GM12873 (cell line): ENCODE data around the gene CDKN2AIPNL.

ENCODE experiments used
- CTCF ChIP-seq: IDR thresholded peaks from 2 replicates; pipeline ENCODE4 v1.5.1; 2012; ENCODE audit warnings: low read depth, mild to moderate bottlenecking, moderate library complexity, low read length, control low read depth; ENCODE audit not compliant: insufficient read depth; ENCODE audit errors: missing control alignments

Gene CDKN2AIPNL

GRCh38 chr5:134426361-134426760 is 14.7 kb upstream of the CDKN2AIPNL start:
- no peak for TF ChIP-seq CTCF

GRCh38 chr5:134423376-134423775 is 11.7 kb upstream of the CDKN2AIPNL start:
- TF ChIP-seq CTCF, result no peak

- no peak for TF ChIP-seq CTCF
Observed at GRCh38 chr5:134422791-134423365, 11.2 kb upstream of the CDKN2AIPNL start.

GRCh38 chr5:134420343-134420742 is 8.7 kb upstream of the CDKN2AIPNL start:
- TF ChIP-seq CTCF, result no peak

GRCh38 chr5:134418958-134419357 is 7.3 kb upstream of the CDKN2AIPNL start:
- TF ChIP-seq CTCF, result no peak

- TF ChIP-seq CTCF, result no peak
Observed at GRCh38 chr5:134417707-134418106, 6.0 kb upstream of the CDKN2AIPNL start.

GRCh38 chr5:134413046-134413445 is 1.4 kb upstream of the CDKN2AIPNL start:
- no peak for TF ChIP-seq CTCF

GRCh38 chr5:134411228-134411545 is 494 bp downstream of the CDKN2AIPNL start:
- no peak for TF ChIP-seq CTCF
